HG03025 (cell line): ENCODE measurements around the gene M1AP.

Source experiments
- ATAC-seq: cut with Tn5 transposase; IDR thresholded peaks from one replicate; pipeline ENCODE4 v1.9.1; 2021; ENCODE audit warnings: mild to moderate bottlenecking, moderate library complexity; ENCODE audit not compliant: unreplicated experiment, low FRiP score

The M1AP gene

GRCh38 chr2:74528600-74529356 is 119.4 kb downstream of the M1AP start:
- peak; percentile 7 for ATAC-seq

GRCh38 chr2:74527741-74528140 is 120.4 kb downstream of the M1AP start:
- no peak for ATAC-seq

- no peak for ATAC-seq
Measured at GRCh38 chr2:74526649-74527230, 121.4 kb downstream of the M1AP start.

- ATAC-seq, result no peak
Measured at GRCh38 chr2:74525717-74526648, 122.1 kb downstream of the M1AP start, which contains the start of gene DQX1. Gene DQX1 (minus strand): TSS chr2:74526231. CDS start chr2:74525729, 502 bp downstream.

- ATAC-seq, result no peak
Measured at GRCh38 chr2:74524955-74525716, 123.0 kb downstream of the M1AP start.

- no peak for ATAC-seq
Measured at GRCh38 chr2:74524005-74524404, 124.1 kb downstream of the M1AP start.

- no peak for ATAC-seq
Measured at GRCh38 chr2:74522516-74522915, 125.6 kb downstream of the M1AP start.

GRCh38 chr2:74516650-74517049 is 131.5 kb downstream of the M1AP start:
- no peak for ATAC-seq

GRCh38 chr2:74515981-74516633 is 132.0 kb downstream of the M1AP start:
- ATAC-seq, result no peak

GRCh38 chr2:74515271-74515980 is 132.7 kb downstream of the M1AP start:
- ATAC-seq, result no peak

- no peak for ATAC-seq
Measured at GRCh38 chr2:74514368-74515270, 133.5 kb downstream of the M1AP start, which contains the start of gene TLX2. Gene TLX2 (plus strand): TSS chr2:74514450. CDS start chr2:74514807, 357 bp downstream.

- ATAC-seq, result no peak
Measured at GRCh38 chr2:74513605-74514367, 134.3 kb downstream of the M1AP start.

GRCh38 chr2:74512744-74513604 is 135.2 kb downstream of the M1AP start:
- no peak for ATAC-seq

GRCh38 chr2:74511104-74511989 is 136.8 kb downstream of the M1AP start:
- ATAC-seq, result no peak

- no peak for ATAC-seq
Measured at GRCh38 chr2:74510272-74510671, 137.9 kb downstream of the M1AP start.
